Measurements from ENCODE around the gene CYBA. TPM values are rescaled to one million over a fixed set of nuclear protein-coding genes. Genes with fewer than 3 reads are reported as not detected.
"Not testable (repeated sequence)": the region's sequence is repeated elsewhere in the genome, so short reads cannot be mapped to it uniquely, and the experiment has no call there.

The CYBA gene
- total RNA-seq, 2 experiments from 2014 or later: 486 to 586 TPM

GRCh38 chr16:88681709-88682451, 31.0 kb upstream of the CYBA start:
- ChIA-PET CTCF (interaction anchor here (0.8 to 1.2 kb wide), 3 partner anchors 9 to 22 kb away, joined by 3 to 4 read pairs (median 3); no protein-coding TSS in a partner anchor), POLR2A (interaction anchor here (0.6 kb wide), 1 partner anchor 15 kb away, joined by 3 read pairs; no protein-coding TSS in a partner anchor)
- Mint-ChIP-seq H3K27me3 (no peaks in the 10 kb centered on the region), H3K9me3 (no peaks in the 10 kb centered on the region), H3K4me3 (peak overlapping the region; percentile 59), H3K36me3 (ENCODE audit: low read depth) (peaks cover 26% of the 10 kb centered on the region), H3K4me1 (peaks cover 39% of the 10 kb centered on the region), H3K27ac (peak overlapping the region; percentile 96)
- DNase-seq: peak; percentile 76

GRCh38 chr16:88681084-88681680, 30.3 kb upstream of the CYBA start:
- CTCF ChIA-PET: interaction anchor here (0.8 to 1.2 kb wide), 3 partner anchors 15 to 52 kb away, joined by 3 read pairs; no protein-coding TSS in a partner anchor
- Mint-ChIP-seq H3K9me3 (no peaks in the 10 kb centered on the region), H3K27ac (peak overlapping the region; percentile 96), H3K4me1 (peaks cover 39% of the 10 kb centered on the region), H3K36me3 (ENCODE audit: low read depth) (peaks cover 26% of the 10 kb centered on the region), H3K4me3 (peak overlapping the region; percentile 59), H3K27me3 (no peaks in the 10 kb centered on the region)
- DNase-seq: peak; percentile 52
- POLR2A ChIA-PET: interaction anchor here (0.6 kb wide), 1 partner anchor 15 kb away, joined by 3 read pairs; no protein-coding TSS in a partner anchor

GRCh38 chr16:88680554-88681083, 29.8 kb upstream of the CYBA start:
- H3K4me3 Mint-ChIP-seq: peak overlapping the region; percentile 59
- H3K27me3 Mint-ChIP-seq: no peaks in the 10 kb centered on the region
- peaks cover 39% of the 10 kb centered on the region for H3K4me1 Mint-ChIP-seq
- ChIA-PET POLR2A (no interaction called here), CTCF (interaction anchor here (0.6 to 1.2 kb wide), 2 partner anchors 52 to 83 kb away, joined by 3 read pairs; no protein-coding TSS in a partner anchor)
- H3K9me3 Mint-ChIP-seq: no peaks in the 10 kb centered on the region
- peaks cover 29% of the 10 kb centered on the region for H3K36me3 Mint-ChIP-seq (ENCODE audit: low read depth)
- DNase-seq: no peak
- peak overlapping the region; percentile 96 for H3K27ac Mint-ChIP-seq

GRCh38 chr16:88678224-88678979, 27.5 kb upstream of the CYBA start:
- Mint-ChIP-seq H3K4me1 (peaks cover 22% of the 10 kb centered on the region), H3K27me3 (no peaks in the 10 kb centered on the region), H3K27ac (no peak overlapping the region), H3K4me3 (no peak overlapping the region), H3K36me3 (ENCODE audit: low read depth) (peaks cover 18% of the 10 kb centered on the region), H3K9me3 (no peaks in the 10 kb centered on the region)
- DNase-seq: no peak
- POLR2A ChIA-PET: no interaction called here
- CTCF ChIA-PET: no interaction called here

GRCh38 chr16:88677721-88678120, 26.9 kb upstream of the CYBA start:
- Mint-ChIP-seq H3K4me1 (peaks cover 20% of the 10 kb centered on the region), H3K27ac (no peak overlapping the region), H3K27me3 (no peaks in the 10 kb centered on the region), H3K9me3 (no peaks in the 10 kb centered on the region), H3K4me3 (no peak overlapping the region), H3K36me3 (ENCODE audit: low read depth) (peaks cover 18% of the 10 kb centered on the region)
- ChIA-PET CTCF (no interaction called here), POLR2A (no interaction called here)
- no peak for DNase-seq

GRCh38 chr16:88676502-88677242, 25.8 kb upstream of the CYBA start:
- Mint-ChIP-seq H3K27me3 (no peaks in the 10 kb centered on the region), H3K4me3 (no peak overlapping the region), H3K27ac (no peak overlapping the region), H3K9me3 (no peaks in the 10 kb centered on the region), H3K4me1 (peaks cover 11% of the 10 kb centered on the region), H3K36me3 (ENCODE audit: low read depth) (peaks cover 15% of the 10 kb centered on the region)
- ChIA-PET POLR2A (no interaction called here), CTCF (interaction anchor here (0.9 to 1.2 kb wide), 2 partner anchors 9 to 881 kb away, joined by 3 read pairs; no protein-coding TSS in a partner anchor)
- no peak for DNase-seq

GRCh38 chr16:88673716-88674379, 23.0 kb upstream of the CYBA start:
- H3K4me3 Mint-ChIP-seq: no peak overlapping the region
- ChIA-PET CTCF (interaction anchor here (0.6 to 2.0 kb wide), 3 partner anchors 8 to 183 kb away, joined by 3 to 4 read pairs (median 4); partner anchors contain the start of genes GALNS and TRAPPC2L), POLR2A (no interaction called here)
- H3K9me3 Mint-ChIP-seq: no peaks in the 10 kb centered on the region
- no peak overlapping the region for H3K27ac Mint-ChIP-seq
- no peaks in the 10 kb centered on the region for H3K4me1 Mint-ChIP-seq
- DNase-seq: no peak
- peaks cover 2% of the 10 kb centered on the region for H3K36me3 Mint-ChIP-seq (ENCODE audit: low read depth)
- H3K27me3 Mint-ChIP-seq: no peaks in the 10 kb centered on the region

GRCh38 chr16:88672776-88673175, 21.9 kb upstream of the CYBA start:
- no peak overlapping the region for H3K4me3 Mint-ChIP-seq
- no peak for DNase-seq
- H3K27ac Mint-ChIP-seq: no peak overlapping the region
- H3K4me1 Mint-ChIP-seq: no peaks in the 10 kb centered on the region
- no peaks in the 10 kb centered on the region for H3K9me3 Mint-ChIP-seq
- CTCF ChIA-PET: interaction anchor here (0.6 to 2.0 kb wide), 4 partner anchors 9 to 184 kb away, joined by 3 to 4 read pairs (median 4); partner anchors contain the start of genes GALNS and TRAPPC2L
- H3K36me3 Mint-ChIP-seq (ENCODE audit: low read depth): peaks cover 8% of the 10 kb centered on the region
- no peaks in the 10 kb centered on the region for H3K27me3 Mint-ChIP-seq
- POLR2A ChIA-PET: no interaction called here

GRCh38 chr16:88671806-88672205, 21.0 kb upstream of the CYBA start:
- Mint-ChIP-seq H3K27me3 (no peaks in the 10 kb centered on the region), H3K36me3 (ENCODE audit: low read depth) (peaks cover 10% of the 10 kb centered on the region), H3K4me1 (peaks cover 2% of the 10 kb centered on the region), H3K27ac (no peak overlapping the region), H3K4me3 (no peak overlapping the region), H3K9me3 (no peaks in the 10 kb centered on the region)
- ChIA-PET POLR2A (no interaction called here), CTCF (interaction anchor here (2.0 kb wide), 1 partner anchor 10 kb away, joined by 4 read pairs; no protein-coding TSS in a partner anchor)
- DNase-seq: no peak

GRCh38 chr16:88669980-88670379, 19.1 kb upstream of the CYBA start:
- peaks cover 3% of the 10 kb centered on the region for H3K4me1 Mint-ChIP-seq
- POLR2A ChIA-PET: no interaction called here
- no peaks in the 10 kb centered on the region for H3K9me3 Mint-ChIP-seq

GRCh38 chr16:88669493-88669892, 18.6 kb upstream of the CYBA start:
- H3K36me3 Mint-ChIP-seq (ENCODE audit: low read depth): peaks cover 11% of the 10 kb centered on the region
- POLR2A ChIA-PET, H3K9me3 Mint-ChIP-seq, DNase-seq, H3K27me3 Mint-ChIP-seq, H3K4me3 Mint-ChIP-seq, H3K4me1 Mint-ChIP-seq, H3K27ac Mint-ChIP-seq: not testable (repeated sequence)
- CTCF ChIA-PET: interaction anchor here (1.0 to 1.7 kb wide), 2 partner anchors 18 to 22 kb away, joined by 3 to 4 read pairs; no protein-coding TSS in a partner anchor

More at GRCh38 chr16:88669980-88670379, 19.1 kb upstream of the CYBA start:
- Mint-ChIP-seq H3K4me3 (no peak overlapping the region), H3K36me3 (ENCODE audit: low read depth) (peaks cover 9% of the 10 kb centered on the region), H3K27me3 (no peaks in the 10 kb centered on the region), H3K27ac (no peak overlapping the region)
- CTCF ChIA-PET: interaction anchor here (1.0 to 1.7 kb wide), 2 partner anchors 18 to 21 kb away, joined by 3 to 4 read pairs; no protein-coding TSS in a partner anchor
- DNase-seq: no peak
